Small intestine (tissue), 7 donors: ENCODE results near the gene CALCR. TPM values are rescaled to one million over a fixed set of nuclear protein-coding genes. Genes with fewer than 3 reads are reported as not detected.

Experiments
- DNase-seq, 2 donors: peaks; one replicate each; pipeline versions ENCODE4 v3.0.0 to v3.0.0-alpha.2; 2013
- FAIRE-seq: peaks from 2 replicates; lab custom pipeline; 2012; peaks lifted over from hg19 to GRCh38; lab: Jason Lieb, UNC
- H3K27ac ChIP-seq, 3 donors: one replicate each; pipeline ENCODE4 v1.5.1; 2013; ENCODE audit warnings: low read length in 2 of 3, mild to moderate bottlenecking in 2 of 3, control low read depth in 1 of 3, inconsistent platforms in 1 of 3, low read depth in 1 of 3, moderate library complexity in 1 of 3
- H3K27me3 ChIP-seq, 3 donors: one replicate each; pipeline ENCODE4 v1.6.1; 2013; ENCODE audit warnings: low read length in 3 of 3, inconsistent platforms in 1 of 3; ENCODE audit not compliant: control insufficient read depth in 3 of 3, insufficient read depth in 3 of 3
- H3K36me3 ChIP-seq, 3 donors: one replicate each; pipeline ENCODE4 v1.6.1; 2013; ENCODE audit warnings: low read length in 3 of 3, inconsistent platforms in 1 of 3, low read depth in 1 of 3, mild to moderate bottlenecking in 1 of 3, moderate library complexity in 1 of 3; ENCODE audit not compliant: control insufficient read depth in 3 of 3, insufficient read depth in 2 of 3
- H3K4me1 ChIP-seq, 3 donors: one replicate each; pipeline ENCODE4 v1.6.1; 2013; ENCODE audit warnings: low read length in 2 of 3, inconsistent platforms in 1 of 3, low read depth in 1 of 3, mild to moderate bottlenecking in 1 of 3, moderate library complexity in 1 of 3; ENCODE audit not compliant: control insufficient read depth in 3 of 3, insufficient read depth in 2 of 3
- H3K4me3 ChIP-seq, 3 donors: one replicate each; pipeline ENCODE4 v1.5.1; 2013; ENCODE audit warnings: low read length in 3 of 3, control low read depth in 1 of 3, inconsistent platforms in 1 of 3, low read depth in 1 of 3, mild to moderate bottlenecking in 1 of 3, moderate library complexity in 1 of 3
- H3K9me3 ChIP-seq, 2 donors: one replicate each; pipeline ENCODE4 v1.6.1; 2013; ENCODE audit warnings: low read depth in 1 of 2, low read length in 1 of 2; ENCODE audit not compliant: control insufficient read depth in 2 of 2, insufficient read depth in 1 of 2
- WGBS, 3 donors: extraction: QIAGEN DNeasy Blood & Tissue Kit; methylation state at CpG; one replicate each; pipeline ENCODE4 v1.1.7; 2013; 5-methylcytosine and 5-hydroxymethylcytosine counted together
- polyA plus RNA-seq, 4 donors: library from polyadenylated mRNA; stranded (reverse) in 3 of 4; unstranded in 1 of 4; fragments of 200-250 nt in 3 of 4; fragments of 120-200 nt in 1 of 4; gene quantifications; one replicate each; pipeline versions ENCODE4 v1.2.1 to v1.2.3, GENCODE V29; 2013
- donor health status: healthy with polysubstance abuse.
- donor health status: control.
- donor health status: control.
- donor health status: Bipolar disorder and iron deficiency.
- donor health status: healthy.

The CALCR gene
- polyA plus RNA-seq, 4 donors: 0.53 TPM; not detected in 3

DNA sequence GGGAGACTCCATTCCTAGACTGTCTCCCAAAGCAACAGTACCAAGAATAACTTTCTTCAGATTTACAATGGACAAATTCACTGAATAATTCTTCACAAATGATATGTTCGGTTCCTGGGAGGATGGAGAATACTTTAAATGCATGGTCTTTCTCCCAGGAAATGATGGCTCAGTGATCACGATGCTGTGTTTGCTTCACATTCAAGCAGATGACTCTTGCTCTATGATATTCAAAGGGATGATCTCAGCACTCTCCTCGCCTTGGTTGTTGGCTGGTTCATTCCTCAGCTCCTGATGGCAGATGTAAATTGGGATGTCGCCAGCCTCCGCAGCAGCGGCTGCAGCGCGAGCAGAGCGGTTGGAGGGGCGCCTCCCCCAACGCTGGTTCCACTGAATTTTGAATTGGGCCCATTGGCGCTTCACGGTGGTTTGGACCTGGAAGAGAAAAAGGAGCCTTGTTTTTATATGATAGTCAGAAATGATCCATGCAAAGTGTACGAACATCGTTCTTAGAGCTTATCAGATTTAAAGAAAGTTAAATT lies 148.3 kb downstream of the CALCR start:
- H3K4me1 ChIP-seq: no peaks in the 10 kb centered on the region
- 91 to 93% (median 92%) methylated on average over 15 of the region's 15 CpGs for WGBS, 3 donors
- H3K27ac ChIP-seq: no peak overlapping the region
- DNase-seq: no peak
- H3K36me3 ChIP-seq: no peaks in the 10 kb centered on the region
- no peak overlapping the region for H3K4me3 ChIP-seq
- no peak for FAIRE-seq
- no peaks in the 10 kb centered on the region for H3K9me3 ChIP-seq
- no peaks in the 10 kb centered on the region for H3K27me3 ChIP-seq

DNA sequence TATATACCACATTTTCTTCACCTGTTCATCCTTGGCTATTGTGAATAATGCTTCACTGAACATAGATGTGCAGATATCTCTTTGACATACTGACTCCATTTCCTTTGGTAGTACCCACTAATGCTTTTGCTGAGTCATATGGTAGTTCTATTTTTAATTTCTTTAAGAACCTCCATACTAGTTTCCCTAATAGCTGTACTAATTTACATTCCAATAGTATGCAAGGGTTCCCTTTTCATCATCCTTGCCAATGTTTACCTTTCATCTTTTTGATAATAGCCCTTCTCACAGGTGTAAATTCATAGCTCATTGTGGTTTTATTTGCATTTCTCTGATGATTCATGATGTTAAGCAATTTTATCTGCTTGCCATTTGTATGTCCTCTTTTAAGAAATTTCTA lies 159.9 kb downstream of the CALCR start:
- H3K4me3 ChIP-seq: no peak overlapping the region
- no peaks in the 10 kb centered on the region for H3K9me3 ChIP-seq
- DNase-seq (no peak), FAIRE-seq (no peak)
- H3K36me3 ChIP-seq: no peaks in the 10 kb centered on the region
- H3K27me3 ChIP-seq: no peaks in the 10 kb centered on the region
- H3K4me1 ChIP-seq: no peaks in the 10 kb centered on the region
- H3K27ac ChIP-seq: no peak overlapping the region

DNA sequence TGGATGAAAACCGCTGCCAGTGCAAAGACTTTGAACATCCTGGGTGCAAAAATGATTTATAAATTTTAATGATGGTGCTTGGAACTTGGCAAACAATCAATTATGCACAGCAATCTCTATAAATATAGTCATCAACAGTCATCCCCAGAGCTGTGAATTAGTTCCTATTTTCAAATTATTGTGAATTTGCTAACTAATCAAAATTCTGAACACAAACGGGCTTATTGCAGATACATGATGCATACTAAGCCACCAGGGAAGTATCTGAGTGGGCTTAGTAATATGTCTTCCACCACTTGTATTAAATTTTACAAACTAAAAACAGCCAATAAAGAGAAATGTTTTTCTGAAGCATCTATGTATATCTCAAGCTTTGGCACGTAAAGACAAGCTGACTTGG lies 165.2 kb downstream of the CALCR start:
- FAIRE-seq (no peak), DNase-seq (no peak)
- no peak overlapping the region for H3K4me3 ChIP-seq
- no peaks in the 10 kb centered on the region for H3K4me1 ChIP-seq
- 65 to 69% (median 66%) methylated on average over 3 of the region's 3 CpGs for WGBS, 3 donors
- peaks cover 0 to 5% of the 10 kb centered on the region in 2 donors for H3K9me3 ChIP-seq
- H3K27ac ChIP-seq: no peak overlapping the region
- no peaks in the 10 kb centered on the region for H3K36me3 ChIP-seq
- no peaks in the 10 kb centered on the region for H3K27me3 ChIP-seq

DNA sequence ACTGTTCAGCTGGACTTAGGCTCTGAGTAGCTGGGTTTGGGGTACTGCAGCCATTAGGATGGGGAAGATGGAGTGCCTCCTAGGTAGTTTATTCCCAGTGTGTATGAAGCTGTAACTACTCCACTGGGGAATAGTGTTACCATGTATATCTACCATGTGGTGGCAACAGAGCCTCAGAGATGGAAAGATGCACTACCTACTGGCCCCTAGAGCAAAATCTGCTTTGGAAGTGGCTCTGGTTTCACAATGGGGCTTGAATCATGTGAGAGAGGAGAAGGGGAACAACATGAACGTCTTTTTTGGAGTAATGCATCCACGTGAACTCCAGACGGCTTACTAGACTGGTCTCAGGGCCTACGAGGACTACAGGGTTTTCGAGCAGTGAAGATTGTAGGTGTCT lies 167.3 kb downstream of the CALCR start:
- WGBS, 3 donors: 73 to 81% (median 77%) methylated on average over 5 of the region's 5 CpGs
- H3K27me3 ChIP-seq: no peaks in the 10 kb centered on the region
- H3K27ac ChIP-seq: no peak overlapping the region
- FAIRE-seq: no peak
- H3K4me1 ChIP-seq: no peaks in the 10 kb centered on the region
- no peak overlapping the region for H3K4me3 ChIP-seq
- H3K36me3 ChIP-seq: no peaks in the 10 kb centered on the region
- no peak for DNase-seq
- H3K9me3 ChIP-seq: peaks cover 0 to 5% of the 10 kb centered on the region in 2 donors

DNA sequence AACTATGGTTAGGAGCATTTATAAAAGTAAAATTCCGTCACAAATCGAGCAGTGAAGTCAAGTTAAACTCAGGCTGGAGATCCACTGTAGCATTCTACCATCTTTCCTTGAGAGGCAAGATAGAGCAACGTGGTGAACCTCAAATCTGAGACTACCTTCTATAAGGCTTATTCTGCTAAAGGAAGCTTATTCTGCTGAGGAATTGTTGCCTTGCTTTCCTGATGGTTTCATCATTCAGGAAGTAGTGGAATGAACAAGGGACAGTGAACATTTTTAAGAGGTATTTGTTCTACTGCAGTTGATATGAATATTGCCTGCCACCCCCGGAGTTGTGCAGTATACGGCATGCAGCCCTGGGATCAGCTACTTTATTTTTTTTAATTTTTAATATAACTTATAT lies 171.6 kb downstream of the CALCR start:
- Histone ChIP-seq H3K27me3 (no peaks in the 10 kb centered on the region), H3K36me3 (no peaks in the 10 kb centered on the region), H3K9me3 (peaks cover 0 to 5% of the 10 kb centered on the region in 2 donors), H3K4me3 (no peak overlapping the region), H3K4me1 (no peaks in the 10 kb centered on the region), H3K27ac (no peak overlapping the region)
- FAIRE-seq (no peak), DNase-seq (no peak)
- WGBS, 3 donors: 79 to 86% (median 86%) methylated on average over 5 of the region's 5 CpGs

DNA sequence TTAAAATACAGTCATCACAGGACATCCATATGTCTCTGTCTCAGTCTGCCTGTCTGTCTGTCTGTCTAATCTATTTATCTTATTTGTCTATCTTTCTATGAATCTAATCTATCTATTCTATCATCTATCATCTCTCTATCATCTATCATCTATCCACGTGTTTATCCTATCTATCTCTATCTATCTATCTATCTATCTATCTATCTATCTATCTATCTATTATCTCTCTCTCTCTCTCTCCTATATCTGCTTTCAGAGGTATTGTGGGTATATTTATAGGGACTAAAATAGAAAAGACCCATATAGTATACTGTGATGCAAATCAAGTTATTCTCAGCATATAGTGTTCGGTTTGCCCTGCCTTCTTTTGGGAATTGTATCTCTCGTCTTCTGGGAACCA lies 174.9 kb downstream of the CALCR start:
- FAIRE-seq: no peak
- Histone ChIP-seq H3K27ac (no peak overlapping the region), H3K27me3 (no peaks in the 10 kb centered on the region), H3K36me3 (no peaks in the 10 kb centered on the region), H3K9me3 (no peaks in the 10 kb centered on the region), H3K4me3 (no peak overlapping the region), H3K4me1 (no peaks in the 10 kb centered on the region)
- 69 to 82% (median 73%) methylated on average over 3 of the region's 3 CpGs for WGBS, 3 donors
- DNase-seq: no peak

DNA sequence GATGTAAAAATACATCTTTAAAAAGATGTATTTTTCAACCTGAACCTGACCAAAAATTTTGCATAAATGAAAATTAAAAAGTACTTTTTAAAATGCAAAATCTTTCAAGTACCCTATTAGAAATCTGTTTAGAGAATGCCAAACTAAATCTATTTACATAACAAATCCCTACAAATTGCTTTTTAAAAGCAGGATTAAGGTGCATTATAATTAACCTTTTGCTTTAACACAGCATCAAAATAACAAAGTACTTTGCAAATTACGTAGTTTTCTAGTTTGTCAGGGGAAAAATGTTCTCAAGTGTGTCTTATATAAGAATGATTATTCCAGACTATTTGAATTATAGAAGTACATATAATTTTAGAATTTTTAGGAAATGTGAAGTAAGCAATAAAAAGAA lies 181.5 kb downstream of the CALCR start:
- Histone ChIP-seq H3K36me3 (no peaks in the 10 kb centered on the region), H3K4me3 (no peak overlapping the region), H3K27ac (no peak overlapping the region), H3K9me3 (no peaks in the 10 kb centered on the region), H3K27me3 (no peaks in the 10 kb centered on the region), H3K4me1 (no peaks in the 10 kb centered on the region)
- DNase-seq (no peak), FAIRE-seq (peak; percentile 26)
- WGBS, 3 donors: 76 to 90% (median 78%) methylated on average over 1 of the region's 1 CpG

DNA sequence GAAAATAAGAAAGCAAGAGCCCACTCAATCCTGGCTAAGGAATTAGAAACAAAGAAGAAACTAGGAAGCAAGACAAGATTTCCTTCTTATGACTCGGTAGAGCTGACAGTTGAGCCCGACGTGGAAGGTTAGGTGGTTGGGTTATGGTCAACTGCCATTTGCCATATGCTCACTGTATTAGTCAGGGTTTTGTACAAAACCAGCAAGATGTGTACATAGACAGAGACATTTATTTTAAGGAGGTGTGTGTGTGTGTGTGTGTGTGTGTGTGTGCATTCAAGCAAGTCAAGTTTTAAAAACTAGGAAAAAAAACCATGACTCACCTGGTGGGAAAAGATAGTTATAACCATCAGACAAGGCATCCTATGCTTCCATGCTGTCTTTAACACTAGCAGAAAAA lies 183.9 kb downstream of the CALCR start:
- 83 to 89% (median 85%) methylated on average over 3 of the region's 3 CpGs for WGBS, 3 donors

DNA sequence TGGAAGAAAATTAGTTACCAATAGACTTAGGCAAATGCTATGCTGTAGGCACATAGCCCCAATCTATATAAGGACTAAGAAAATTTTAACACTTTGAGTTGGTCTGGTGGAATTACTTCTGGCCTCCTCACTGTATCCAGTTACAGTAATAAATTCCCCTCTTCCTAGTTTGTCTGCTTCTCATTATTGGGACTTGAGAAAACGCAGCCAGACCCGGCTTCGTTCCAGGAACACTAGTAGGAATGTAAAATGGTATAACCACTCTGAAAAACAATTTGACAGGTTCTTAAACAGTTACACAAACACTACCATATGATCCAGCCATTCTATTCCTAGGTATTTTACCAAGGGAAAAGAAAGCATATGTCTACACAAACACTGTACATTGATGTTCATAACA lies 192.2 kb downstream of the CALCR start:
- FAIRE-seq (no peak), DNase-seq (no peak)
- H3K4me1 ChIP-seq: no peaks in the 10 kb centered on the region
- H3K27me3 ChIP-seq: no peaks in the 10 kb centered on the region
- no peaks in the 10 kb centered on the region for H3K36me3 ChIP-seq
- 86 to 92% (median 87%) methylated on average over 3 of the region's 3 CpGs for WGBS, 3 donors
- no peak overlapping the region for H3K27ac ChIP-seq
- H3K4me3 ChIP-seq: no peak overlapping the region
- no peaks in the 10 kb centered on the region for H3K9me3 ChIP-seq

More for the DNA sequence above, 183.9 kb downstream of the CALCR start:
- no peak for DNase-seq
- no peak overlapping the region for H3K4me3 ChIP-seq
- no peaks in the 10 kb centered on the region for H3K9me3 ChIP-seq
- H3K27me3 ChIP-seq: no peaks in the 10 kb centered on the region
- H3K4me1 ChIP-seq: no peaks in the 10 kb centered on the region
- H3K27ac ChIP-seq: no peak overlapping the region
- no peak for FAIRE-seq
- H3K36me3 ChIP-seq: no peaks in the 10 kb centered on the region
